Renal cortical epithelial cell (primary cell): ENCODE measurements around the gene TNFSF9. TPM values are rescaled to one million over a fixed set of nuclear protein-coding genes. Genes with fewer than 3 reads are reported as not detected.
A peak's percentile ranks its signal among the peaks of the same experiment; 100 is the strongest.
"Not testable (repeated sequence)": the region's sequence is repeated elsewhere in the genome, so short reads cannot be mapped to it uniquely, and the experiment has no call there.

Source experiments
- DNase-seq: peaks from one replicate; pipeline ENCODE4 v3.0.0-alpha.2; 2011; ENCODE audit warnings: low read depth
- total RNA-seq: library from RNA; depleted of rRNA; stranded (reverse); fragments of >200 nt; gene quantifications from 2 replicates; pipeline ENCODE4 v1.2.3, GENCODE V29; 2014

TNFSF9 gene
- total RNA-seq, 1 donor from 2014 or later: 7.4 TPM

GRCh38 chr19:6532244-6532999 lies 1.6 kb downstream of the TNFSF9 start:
- DNase-seq: no peak

GRCh38 chr19:6533000-6533328 lies 2.1 kb downstream of the TNFSF9 start:
- DNase-seq: no peak

GRCh38 chr19:6533746-6534418 lies 3.1 kb downstream of the TNFSF9 start:
- no peak for DNase-seq

- no peak for DNase-seq
Measured at GRCh38 chr19:6534451-6535093, 3.7 kb downstream of the TNFSF9 start.

GRCh38 chr19:6535558-6536137 lies 4.8 kb downstream of the TNFSF9 start:
- DNase-seq: no peak

GRCh38 chr19:6539514-6539913 lies 8.7 kb downstream of the TNFSF9 start:
- no peak for DNase-seq

- DNase-seq: no peak
Measured at GRCh38 chr19:6540918-6541689, 10.3 kb downstream of the TNFSF9 start.

- DNase-seq: no peak
Measured at GRCh38 chr19:6543866-6544347, 13.1 kb downstream of the TNFSF9 start.

GRCh38 chr19:6550679-6551078 lies 19.9 kb downstream of the TNFSF9 start:
- DNase-seq: not testable (repeated sequence)

- DNase-seq: no peak
Measured at GRCh38 chr19:6551091-6551490, 20.3 kb downstream of the TNFSF9 start.

GRCh38 chr19:6551607-6552450 lies 21.0 kb downstream of the TNFSF9 start:
- DNase-seq: no peak

- DNase-seq: no peak
Measured at GRCh38 chr19:6556043-6556449, 25.2 kb downstream of the TNFSF9 start.

GRCh38 chr19:6556480-6557195 lies 25.8 kb downstream of the TNFSF9 start:
- peak; percentile 62 for DNase-seq

- not testable (repeated sequence) for DNase-seq
Measured at GRCh38 chr19:6562437-6562836, 31.6 kb downstream of the TNFSF9 start.

GRCh38 chr19:6564393-6564792 lies 33.6 kb downstream of the TNFSF9 start:
- DNase-seq: peak; percentile 25

- DNase-seq: not testable (repeated sequence)
Measured at GRCh38 chr19:6566727-6567126, 35.9 kb downstream of the TNFSF9 start.

- no peak for DNase-seq
Measured at GRCh38 chr19:6568010-6568526, 37.2 kb downstream of the TNFSF9 start.

- peak; percentile 53 for DNase-seq
Measured at GRCh38 chr19:6568816-6569215, 38.0 kb downstream of the TNFSF9 start.

GRCh38 chr19:6570764-6571163 lies 39.9 kb downstream of the TNFSF9 start:
- no peak for DNase-seq

GRCh38 chr19:6571167-6571566 lies 40.3 kb downstream of the TNFSF9 start:
- DNase-seq: no peak
